NT2/D1 (cell line): Measurements from ENCODE around the gene ABHD1.

Experiments used
- YY1 ChIP-seq: IDR thresholded peaks from 2 replicates; pipeline ENCODE4 v1.6.1; 2011; ENCODE audit not compliant: insufficient read length, insufficient read depth
- ZNF274 ChIP-seq: IDR thresholded peaks from 2 replicates; pipeline ENCODE4 v1.6.1; 2011; ENCODE audit warnings: mild to moderate bottlenecking, low read depth, low read length

GRCh38 chr2:27115519-27115918 lies 8.1 kb upstream of the ABHD1 start:
- TF ChIP-seq ZNF274 (no peak), YY1 (no peak)
